HepG2 (cell line): ENCODE data around the gene OPRM1.

Experiments used
- CTCF ChIP-seq: sonication (generic); formaldehyde crosslinking; IDR thresholded peaks from 2 replicates; pipeline ENCODE4 v1.5.0; 2020; ENCODE audit warnings: mild to moderate bottlenecking, missing genetic modification reagents, moderate library complexity
- GABPA ChIP-seq, 2 experiments: IDR thresholded peaks; 2 replicates each; pipeline ENCODE4 v1.6.1; 2011 to 2016; ENCODE audit warnings: low read depth in 2 of 2, low read length in 1 of 2, missing biosample characterization in 1 of 2, missing genetic modification characterization in 1 of 2
- PITX1 ChIP-seq: sonication (generic); formaldehyde crosslinking; IDR thresholded peaks from 2 replicates; pipeline ENCODE4 v1.5.1; 2020; ENCODE audit warnings: mild to moderate bottlenecking, missing genetic modification reagents
- SP1 ChIP-seq, 2 experiments: fragments of 450-650 bp in 1 of 2; sonication (generic) in 1 of 2; formaldehyde crosslinking in 1 of 2; IDR thresholded peaks; 2 replicates each; pipeline versions ENCODE4 v1.4.0 to v1.6.1; 2016 to 2020; ENCODE audit warnings: missing genetic modification reagents in 1 of 2
- ZBTB44 ChIP-seq: sonication (generic); formaldehyde crosslinking; IDR thresholded peaks from 2 replicates; pipeline ENCODE4 v1.4.0; 2020; ENCODE audit warnings: missing genetic modification reagents

GRCh38 chr6:154070657-154071056, 31.6 kb downstream of the OPRM1 start:
- TF ChIP-seq PITX1 (CRISPR knock-in tag), result no peak
- no peak for TF ChIP-seq ZBTB44 (CRISPR knock-in tag)
- TF ChIP-seq SP1 (IDR thresholded peaks at IDR 0.05), result no peak
- no peak for TF ChIP-seq SP1 (CRISPR knock-in tag; IDR thresholded peaks at IDR 0.05)
- TF ChIP-seq GABPA (IDR thresholded peaks at IDR 0.05; ENCODE audit: low read depth, low read length), result no peak
- TF ChIP-seq GABPA (CRISPR knock-in tag; IDR thresholded peaks at IDR 0.05; ENCODE audit: low read depth), result no peak
- no peak for TF ChIP-seq CTCF
